ENCODE measurements around the gene RFTN1.

- TF ChIP-seq POLR2AphosphoS5 (IDR thresholded peaks at IDR 0.05; ENCODE audit: borderline replicate concordance, low read depth, low read length) (no peak), EZH2 (IDR thresholded peaks at IDR 0.05) (no peak), FOXP2 (optimal IDR thresholded peaks at IDR 0.05; ENCODE audit: control extremely low read depth, extremely low read length, insufficient read depth) (no peak)
Observed at GRCh38 chr3:16448639-16449070, 64.8 kb downstream of the RFTN1 start.
